ENCODE data around the gene SNIP1. TPM values are rescaled to one million over a fixed set of nuclear protein-coding genes. Genes with fewer than 3 reads are reported as not detected.
A peak's percentile ranks its signal among the peaks of the same experiment; 100 is the strongest.

The SNIP1 gene
- polyA plus RNA-seq, 2 of the 4 experiments (the other 2 are of a cell fraction) = 6.6 to 9.0 TPM

GRCh38 chr1:37556712-37557196 is 2.7 kb upstream of the SNIP1 start, which contains the start of gene DNALI1:
Gene DNALI1, plus strand, starts transcription at chr1:37556940. Its CDS starts 55 bp downstream, at chr1:37556995.
- 0 out of 6 replicates have a peak, but pooled peaks of 1 of the 2 experiments have one; percentile 10 for ATAC-seq
- FAIRE-seq = no peak
- 57% methylated on average over 27 of the region's 31 CpGs for WGBS (ENCODE audit: missing lambda C conversion rate)
- POLR2A ChIA-PET = no interaction called here
- peaks cover 9% of the 10 kb centered on the region; the same call in 2 of the 3 replicates for H3K4me1 ChIP-seq
- CTCF ChIA-PET = interaction anchor here (0.6 to 1.1 kb wide), 2 partner anchors 24 to 103 kb away, joined by 3 read pairs; no protein-coding TSS in a partner anchor
- H3K9me3 ChIP-seq = 0 out of 3 replicates have a peak, but pooled peaks cover 7% of the 10 kb centered on the region
- H3K4me2 ChIP-seq = peak within 1 kb of the TSS; percentile 38; the same call in 1 of the 3 replicates
- H3K4me3 ChIP-seq = no peak within 1 kb of the TSS
- DNase-seq (ENCODE audit: low read depth in 1 of 2, low spot score in 1 of 2) = peak in 1 of 2 experiments; percentile 44
- H3K27ac ChIP-seq = 0 out of 6 replicates have a peak within 1 kb of the TSS, but pooled peaks of 1 of the 2 experiments have one; percentile 16
- TF ChIP-seq FOSB (CRISPR knock-in tag; IDR thresholded peaks at IDR 0.05) = no peak
- TF ChIP-seq BCL3 (IDR thresholded peaks at IDR 0.05) = no peak
- TF ChIP-seq RCOR1 (IDR thresholded peaks at IDR 0.05; ENCODE audit: low read depth, low read length) = no peak
- TF ChIP-seq RNF2 (IDR thresholded peaks at IDR 0.05; ENCODE audit: borderline replicate concordance, low read depth) = no peak
- no peak for TF ChIP-seq MAX (IDR thresholded peaks at IDR 0.05)
- no peak for TF ChIP-seq HOXB5 (CRISPR knock-in tag; IDR thresholded peaks at IDR 0.05)
- TF ChIP-seq CTCF (IDR thresholded peaks at IDR 0.05) = no peak
- no peak for TF ChIP-seq KDM5A (IDR thresholded peaks at IDR 0.05)
- TF ChIP-seq POLR2AphosphoS2 (conservative IDR thresholded peaks at IDR 0.05; ENCODE audit: low read length) = no peak
- no peak for TF ChIP-seq RARB (CRISPR knock-in tag; IDR thresholded peaks at IDR 0.05)
- TF ChIP-seq ZFP36 (IDR thresholded peaks at IDR 0.05; ENCODE audit: borderline replicate concordance, partially characterized antibody) = no peak
- TF ChIP-seq HMGXB4 (CRISPR knock-in tag; IDR thresholded peaks at IDR 0.05; ENCODE audit: borderline replicate concordance) = no peak

GRCh38 chr1:37553598-37553926 is 531 bp downstream of the SNIP1 start:
- Histone ChIP-seq H3K4me3 (peak overlapping the region; percentile 100), H3K4me2 (peak overlapping the region; percentile 94), H3K9me3 (0 out of 3 replicates have a peak, but pooled peaks cover 7% of the 10 kb centered on the region), H3K27ac (peak overlapping the region; percentile 87 to 91), H3K4me1 (peaks cover 16% of the 10 kb centered on the region; the same call in 2 of the 3 replicates)
- FAIRE-seq (no peak), DNase-seq (ENCODE audit: low read depth in 1 of 2, low spot score in 1 of 2) (no peak), ATAC-seq (peak; percentile 21 to 30; a peak in 3 of 6 replicates)
- ChIA-PET CTCF (interaction anchor here (1.2 to 2.6 kb wide), 2 partner anchors 9 to 39 kb away, joined by 3 to 11 read pairs; partner anchors contain the start of gene MEAF6), POLR2A (interaction anchor here (1.0 kb wide), 2 partner anchors 39 to 137 kb away, joined by 4 read pairs; partner anchors contain the start of gene MEAF6)
- 6% methylated on average over 9 of the region's 11 CpGs for WGBS (ENCODE audit: missing lambda C conversion rate)
- TF ChIP-seq RCOR1 (IDR thresholded peaks at IDR 0.05; ENCODE audit: low read depth, low read length) (no peak), EHMT2 (IDR thresholded peaks at IDR 0.05; ENCODE audit: low read depth) (no peak), JUNB (IDR thresholded peaks at IDR 0.05) (no peak), CHD2 (IDR thresholded peaks at IDR 0.05; ENCODE audit: low read length, partially characterized antibody) (no peak)

GRCh38 chr1:37549341-37549740 is 4.8 kb downstream of the SNIP1 start:
- ATAC-seq (no peak), DNase-seq (ENCODE audit: low read depth in 1 of 2, low spot score in 1 of 2) (no peak), FAIRE-seq (no peak)
- CTCF ChIA-PET = no interaction called here
- TF ChIP-seq CBX8 (IDR thresholded peaks at IDR 0.05) = no peak
- TF ChIP-seq EHMT2 (IDR thresholded peaks at IDR 0.05; ENCODE audit: low read depth) = no peak
- no peak for TF ChIP-seq RNF2 (IDR thresholded peaks at IDR 0.05; ENCODE audit: borderline replicate concordance, low read depth)
- no peak for TF ChIP-seq SREBF2 (IDR thresholded peaks at IDR 0.05)
- TF ChIP-seq HOXB13 (CRISPR knock-in tag; IDR thresholded peaks at IDR 0.05; ENCODE audit: low read depth) = no peak
- WGBS (ENCODE audit: missing lambda C conversion rate) = 89% methylated on average over 6 of the region's 6 CpGs
- H3K4me3 ChIP-seq = no peak overlapping the region
- peaks cover 16% of the 10 kb centered on the region; the same call in 2 of the 3 replicates for H3K4me1 ChIP-seq
- no peak overlapping the region for H3K27ac ChIP-seq
- H3K4me2 ChIP-seq = no peak overlapping the region
- POLR2A ChIA-PET = no interaction called here
- 0 out of 3 replicates have a peak, but pooled peaks cover under 1% of the 10 kb centered on the region for H3K9me3 ChIP-seq

Measured in A549 (cell line).